Colonic mucosa (tissue), 4 donors: ENCODE data around the gene TUBB1. TPM values are rescaled to one million over a fixed set of nuclear protein-coding genes. Genes with fewer than 3 reads are reported as not detected.

Experiments
- DNase-seq: peaks from one replicate; pipeline ENCODE4 v3.0.0-alpha.2; 2020
- H3K27ac ChIP-seq: fragments of 200-600 bp; one replicate; pipeline ENCODE4 v1.8.0; 2021
- H3K27me3 ChIP-seq: fragments of 200-600 bp; one replicate; pipeline ENCODE4 v1.8.0; 2021
- H3K36me3 ChIP-seq: fragments of 200-600 bp; one replicate; pipeline ENCODE4 v1.8.0; 2021
- H3K4me1 ChIP-seq: fragments of 200-600 bp; one replicate; pipeline ENCODE4 v1.8.0; 2021; ENCODE audit warnings: mild to moderate bottlenecking
- H3K4me3 ChIP-seq: fragments of 200-600 bp; one replicate; pipeline ENCODE4 v1.8.0; 2021
- H3K9ac ChIP-seq, 2 donors: one replicate each; pipeline ENCODE4 v1.7.0; 2013; ENCODE audit warnings: control low read depth in 2 of 2, low read depth in 2 of 2, low read length in 2 of 2
- H3K9me3 ChIP-seq: fragments of 200-600 bp; one replicate; pipeline ENCODE4 v1.8.0; 2021
- CTCF ChIP-seq: fragments of 200-600 bp; IDR thresholded peaks from one replicate; pipeline ENCODE4 v1.8.0; 2022; ENCODE audit warnings: antibody characterized with exemption, mild to moderate bottlenecking
- intact Hi-C: fragments of 100-400 bp; cut with DNase I; formaldehyde crosslinking; loops from one replicate; pipeline ENCODE4 v1.14.1; 2022
- total RNA-seq, 2 donors: library from RNA; stranded (reverse); fragmentation: NEBNext Ultra II Directional in 1 of 2; extraction: Animal tissue kit (Norgen Biotek cat#: 25700) in 1 of 2; gene quantifications; one replicate each; pipeline ENCODE4 v1.2.1, GENCODE V29; 2021
- donor health status: healthy.
- donor health status: DM: no; HTN: no; CAD: no.
- donor health status: DM: no; HTN: no; CAD: no.

The TUBB1 gene
- total RNA-seq = not detected

- H3K4me3 ChIP-seq = no peak within 1 kb of the TSS
- H3K9ac ChIP-seq = no peak within 1 kb of the TSS
- no peak for TF ChIP-seq CTCF
- H3K36me3 ChIP-seq = no peaks in the 10 kb centered on the region
- no peak for DNase-seq
- no peak within 1 kb of the TSS for H3K27ac ChIP-seq
- H3K27me3 ChIP-seq = no peaks in the 10 kb centered on the region
- H3K4me1 ChIP-seq = no peaks in the 10 kb centered on the region
- intact Hi-C loops = no loop called here
- no peaks in the 10 kb centered on the region for H3K9me3 ChIP-seq
Observed at GRCh38 chr20:59019217-59019616, at the start of gene TUBB1. TSS of gene TUBB1 (plus strand) at chr20:59019429. CDS start at chr20:59019523, 94 bp downstream.

- no peak for TF ChIP-seq CTCF
- intact Hi-C loops = loop anchor here (10.0 kb wide), 1 partner anchor 55 kb away; no protein-coding TSS in a partner anchor
Observed at GRCh38 chr20:58969439-58969838, 49.8 kb upstream of the TUBB1 start.

DNA sequence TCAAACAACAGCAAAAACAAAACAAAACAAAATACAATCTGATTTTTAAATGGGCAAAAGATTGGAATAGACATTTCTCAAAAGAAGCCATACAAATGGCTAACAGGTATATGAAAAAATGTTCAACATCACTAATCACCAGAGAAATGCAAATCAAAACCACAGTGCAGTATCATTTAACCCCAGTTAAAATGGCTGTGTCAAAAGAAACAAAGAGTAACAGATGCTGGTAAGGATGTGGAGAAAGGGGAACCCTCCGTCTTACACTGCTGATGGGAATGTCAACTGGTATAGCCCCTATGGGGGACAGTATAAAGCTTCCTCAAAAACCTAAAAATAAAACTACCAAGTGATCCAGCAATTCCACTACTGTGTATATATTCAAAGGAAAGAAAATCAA lies 49.1 kb upstream of the TUBB1 start:
- intact Hi-C loops = no loop called here
- Histone ChIP-seq H3K27ac (no peak overlapping the region), H3K9ac (no peak overlapping the region), H3K4me1 (no peaks in the 10 kb centered on the region), H3K4me3 (no peak overlapping the region), H3K27me3 (no peaks in the 10 kb centered on the region), H3K36me3 (no peaks in the 10 kb centered on the region), H3K9me3 (no peaks in the 10 kb centered on the region)
- no peak for TF ChIP-seq CTCF
- DNase-seq = no peak

More at GRCh38 chr20:58969439-58969838, 49.8 kb upstream of the TUBB1 start:
- Histone ChIP-seq H3K4me1 (no peaks in the 10 kb centered on the region), H3K4me3 (no peak overlapping the region), H3K27ac (no peak overlapping the region), H3K9ac (no peak overlapping the region), H3K9me3 (no peaks in the 10 kb centered on the region), H3K27me3 (no peaks in the 10 kb centered on the region), H3K36me3 (no peaks in the 10 kb centered on the region)
- DNase-seq = no peak

DNA sequence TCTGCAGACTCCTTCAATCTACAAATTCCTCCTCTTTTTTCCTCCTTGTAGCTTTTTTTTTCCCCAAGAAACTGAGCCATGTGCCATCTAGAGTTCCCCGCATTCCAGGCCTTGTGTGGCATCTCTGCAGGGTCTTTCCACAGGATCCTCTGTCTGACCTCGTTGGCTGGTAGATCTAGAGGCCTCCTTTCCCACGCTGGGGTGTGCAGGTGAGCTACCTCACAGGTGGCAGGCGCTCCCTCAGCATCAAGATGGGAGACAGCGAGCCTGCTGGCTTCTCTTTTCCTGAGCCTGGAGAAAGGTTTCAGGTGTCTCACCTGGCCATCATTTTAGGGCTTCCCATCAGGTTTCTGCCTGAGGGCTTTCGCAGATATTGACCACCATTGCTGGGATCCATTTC lies 47.8 kb upstream of the TUBB1 start:
- no peaks in the 10 kb centered on the region for H3K9me3 ChIP-seq
- intact Hi-C loops = no loop called here

GRCh38 chr20:58973179-58973578 lies 46.0 kb upstream of the TUBB1 start:
- intact Hi-C loops = no loop called here
- no peaks in the 10 kb centered on the region for H3K4me1 ChIP-seq
- H3K9ac ChIP-seq = no peak overlapping the region
- TF ChIP-seq CTCF = no peak
- H3K36me3 ChIP-seq = no peaks in the 10 kb centered on the region
- H3K27ac ChIP-seq = no peak overlapping the region
- no peak for DNase-seq
- H3K27me3 ChIP-seq = no peaks in the 10 kb centered on the region
- H3K9me3 ChIP-seq = no peaks in the 10 kb centered on the region
- no peak overlapping the region for H3K4me3 ChIP-seq

More for the DNA sequence above, 47.8 kb upstream of the TUBB1 start:
- Histone ChIP-seq H3K27ac (no peak overlapping the region), H3K27me3 (no peaks in the 10 kb centered on the region), H3K4me3 (no peak overlapping the region), H3K36me3 (no peaks in the 10 kb centered on the region), H3K4me1 (no peaks in the 10 kb centered on the region), H3K9ac (no peak overlapping the region)
- no peak for TF ChIP-seq CTCF
- no peak for DNase-seq
